MV-4-11 (cell line): Measurements from ENCODE around the gene TNFRSF18.
A peak's percentile ranks its signal among the peaks of the same experiment; 100 is the strongest.
"Not testable (repeated sequence)": the region's sequence is repeated elsewhere in the genome, so short reads cannot be mapped to it uniquely, and the experiment has no call there.

Experiments used
- DNase-seq: peaks from one replicate; lab custom pipeline; 2025; lab: John Stamatoyannopoulos, UW

TNFRSF18 gene

GRCh38 chr1:1199141-1199960 is 7.0 kb downstream of the TNFRSF18 start:
- DNase-seq: no peak

- no peak for DNase-seq
These were observed 7.8 kb downstream of the TNFRSF18 start for GRCh38 chr1:1198423-1199140.

GRCh38 chr1:1197551-1198422 is 8.6 kb downstream of the TNFRSF18 start:
- DNase-seq: no peak

- no peak for DNase-seq
These were observed 9.2 kb downstream of the TNFRSF18 start for GRCh38 chr1:1197188-1197500.

GRCh38 chr1:1196431-1197187 is 9.8 kb downstream of the TNFRSF18 start:
- DNase-seq: no peak

- DNase-seq: not testable (repeated sequence)
These were observed 10.7 kb downstream of the TNFRSF18 start for GRCh38 chr1:1195726-1196125.

GRCh38 chr1:1194723-1195122 is 11.7 kb downstream of the TNFRSF18 start:
- DNase-seq: peak; percentile 10

GRCh38 chr1:1191734-1192133 is 14.7 kb downstream of the TNFRSF18 start:
- no peak for DNase-seq

- DNase-seq: peak; percentile 67
These were observed 17.3 kb downstream of the TNFRSF18 start for GRCh38 chr1:1189111-1189510.

- DNase-seq: no peak
These were observed 18.5 kb downstream of the TNFRSF18 start for GRCh38 chr1:1187938-1188337.

GRCh38 chr1:1185101-1185765 is 21.2 kb downstream of the TNFRSF18 start:
- no peak for DNase-seq

GRCh38 chr1:1183833-1184775 is 22.3 kb downstream of the TNFRSF18 start:
- no peak for DNase-seq

GRCh38 chr1:1183221-1183747 is 23.1 kb downstream of the TNFRSF18 start:
- DNase-seq: no peak

GRCh38 chr1:1182491-1183220 is 23.7 kb downstream of the TNFRSF18 start:
- no peak for DNase-seq

- no peak for DNase-seq
These were observed 24.4 kb downstream of the TNFRSF18 start for GRCh38 chr1:1181938-1182410.

- no peak for DNase-seq
These were observed 25.1 kb downstream of the TNFRSF18 start for GRCh38 chr1:1181129-1181937.

- DNase-seq: no peak
These were observed 26.2 kb downstream of the TNFRSF18 start for GRCh38 chr1:1179983-1180861.
